B cell (primary cell): ENCODE measurements around the gene CNTN2. TPM values are rescaled to one million over a fixed set of nuclear protein-coding genes. Genes with fewer than 3 reads are reported as not detected.

Source experiments
- ATAC-seq: fragments of 200-7000 bp; cut with Tn5 transposase; one replicate; pipeline ENCODE4 v1.10.0; 2021; ENCODE audit warnings: low read depth, mild to moderate bottlenecking, moderate number of reproducible peaks, moderate library complexity
- CTCF ChIA-PET: fragments of 350-600 bp; sonication (Branson Sonifier 250); formaldehyde crosslinking; loops from one replicate; lab custom pipeline; 2021; ENCODE audit warnings: antibody characterized with exemption, inconsistent platforms; lab: Charles Lee
- POLR2A ChIA-PET: fragments of 350-600 bp; sonication (Branson Sonifier 250); formaldehyde crosslinking; loops from one replicate; lab custom pipeline; 2021; ENCODE audit warnings: antibody characterized with exemption; lab: Charles Lee
- DNase-seq: peaks from one replicate; pipeline ENCODE4 v3.0.0; 2013
- H2AFZ ChIP-seq: 2 replicates; pipeline ENCODE4 v1.6.1; 2012; ENCODE audit warnings: mild to moderate bottlenecking, low read depth, low read length; ENCODE audit not compliant: insufficient read depth, poor library complexity, severe bottlenecking
- H3K27ac ChIP-seq, 2 donors: 1 replicate in 1 of 2; 2 replicates in 1 of 2; pipeline ENCODE4 v1.5.1; 2012 to 2013; ENCODE audit warnings: low read length in 2 of 2, mild to moderate bottlenecking in 2 of 2, moderate library complexity in 1 of 2
- H3K27me3 ChIP-seq, 4 experiments: fragments of 200-600 bp in 1 of 4; sonication (generic) in 1 of 4; replicated peaks in 1 of 4; 1 replicate in 2 of 4; 2 replicates in 2 of 4; pipeline versions ENCODE4 v1.6.1 to v1.7.0; 2013 to 2016; ENCODE audit warnings: low read length in 3 of 4, mild to moderate bottlenecking in 2 of 4, mixed read lengths in 1 of 4, moderate library complexity in 1 of 4; ENCODE audit not compliant: insufficient read depth in 4 of 4, control insufficient read depth in 3 of 4; ENCODE audit errors: control extremely low read depth in 1 of 4
- H3K36me3 ChIP-seq, 2 experiments: replicated peaks in 1 of 2; 1 replicate in 1 of 2; 2 replicates in 1 of 2; pipeline versions ENCODE4 v1.6.1 to v1.7.1; 2013; ENCODE audit warnings: low read length in 1 of 2; ENCODE audit not compliant: insufficient read depth in 2 of 2, control insufficient read depth in 1 of 2; ENCODE audit errors: control extremely low read depth in 1 of 2, extremely low read depth in 1 of 2
- H3K4me1 ChIP-seq, 2 donors: fragments of 200-600 bp in 1 of 2; sonication (generic) in 1 of 2; 1 replicate in 1 of 2; 2 replicates in 1 of 2; pipeline versions ENCODE4 v1.5.1 to v1.6.1; 2013 to 2017; ENCODE audit warnings: low read length in 2 of 2; ENCODE audit not compliant: control insufficient read depth in 2 of 2, insufficient read depth in 2 of 2
- H3K4me2 ChIP-seq: replicated peaks from 2 replicates; pipeline ENCODE3; 2012; ENCODE audit warnings: mild to moderate bottlenecking, low read depth, low read length; ENCODE audit not compliant: poor library complexity, severe bottlenecking
- H3K4me3 ChIP-seq, 5 experiments: fragments of 200-600 bp in 1 of 5; sonication (generic) in 1 of 5; 1 replicate in 3 of 5; 2 replicates in 2 of 5; pipeline versions ENCODE4 v1.5.1 to v1.7.0; 2011 to 2016; ENCODE audit warnings: low read length in 4 of 5, mild to moderate bottlenecking in 4 of 5, low read depth in 2 of 5, control low read depth in 1 of 5, moderate library complexity in 1 of 5; ENCODE audit not compliant: insufficient read depth in 1 of 5; ENCODE audit errors: control extremely low read depth in 1 of 5, extremely low read depth in 1 of 5
- H3K79me2 ChIP-seq: fragments of 200-600 bp; sonication (generic); one replicate; pipeline ENCODE4 v1.6.0; 2016; ENCODE audit warnings: low read length; ENCODE audit not compliant: control insufficient read depth, insufficient read depth
- H3K9ac ChIP-seq: fragments of 200-600 bp; sonication (generic); 2 replicates; pipeline ENCODE4 v1.6.1; 2017; ENCODE audit warnings: mild to moderate bottlenecking, low read length, moderate library complexity
- H3K9me3 ChIP-seq, 3 donors: one replicate each; pipeline versions ENCODE4 v1.6.1 to v1.7.1; 2013; ENCODE audit warnings: low read length in 2 of 3; ENCODE audit not compliant: control insufficient read depth in 2 of 3, insufficient read depth in 1 of 3; ENCODE audit errors: control extremely low read depth in 1 of 3
- H4K20me1 ChIP-seq: 2 replicates; pipeline ENCODE4 v1.6.0; 2012; ENCODE audit warnings: mild to moderate bottlenecking, low read length; ENCODE audit not compliant: insufficient read depth, control insufficient read depth, poor library complexity, severe bottlenecking
- H3K27ac Mint-ChIP-seq: one replicate; pipeline ENCODE4 v1.8.0; 2021; ENCODE audit warnings: mixed read lengths
- H3K27me3 Mint-ChIP-seq: one replicate; pipeline ENCODE4 v1.8.0; 2021; ENCODE audit warnings: mixed read lengths
- H3K4me1 Mint-ChIP-seq: one replicate; pipeline ENCODE4 v1.8.0; 2021; ENCODE audit warnings: mixed read lengths
- H3K4me3 Mint-ChIP-seq: one replicate; pipeline ENCODE4 v1.8.0; 2021; ENCODE audit warnings: mixed read lengths
- H3K9me3 Mint-ChIP-seq: one replicate; pipeline ENCODE4 v1.8.0; 2022; ENCODE audit warnings: mixed read lengths; ENCODE audit not compliant: insufficient read depth
- CTCF ChIP-seq: fragments of 200-600 bp; IDR thresholded peaks from one replicate; pipeline ENCODE4 v1.8.0; 2022; ENCODE audit warnings: antibody characterized with exemption, mild to moderate bottlenecking
- EZH2 ChIP-seq: IDR thresholded peaks from 2 replicates; pipeline ENCODE4 v1.6.1; 2012; ENCODE audit warnings: borderline replicate concordance, low read depth, mild to moderate bottlenecking, moderate library complexity, low read length; ENCODE audit not compliant: insufficient read depth, poor library complexity, severe bottlenecking
- WGBS: methylation state at CpG from one replicate; pipeline ENCODE4 v1.1.5; 2013; ENCODE audit warnings: missing lambda C conversion rate; ENCODE audit not compliant: insufficient coverage; 5-methylcytosine and 5-hydroxymethylcytosine counted together
- intact Hi-C: fragments of 100-400 bp; cut with micrococcal nuclease; formaldehyde crosslinking; loops from one replicate; pipeline ENCODE4 v1.10.0; 2022
- polyA plus RNA-seq: library from polyadenylated mRNA; depleted of rRNA; stranded (reverse); fragments of >200 nt; gene quantifications from 2 replicates; pipeline ENCODE4 v1.2.3, GENCODE V29; 2012
- total RNA-seq, 2 donors: library from RNA; stranded (reverse); fragments of 120-200 nt in 1 of 2; gene quantifications; 1 replicate in 1 of 2; 2 replicates in 1 of 2; pipeline versions ENCODE4 v1.2.3 to v1.2.4, GENCODE V29; 2013 to 2022

Gene CNTN2
- total and polyA plus RNA-seq, 2 donors (not counting 1 experiment from before 2014, with no cell fraction given): not detected

GRCh38 chr1:205108464-205108863, 65.5 kb downstream of the CNTN2 start:
- WGBS: no CpG with 5 or more reads among the region's 4 CpGs
- Histone ChIP-seq H2AFZ (no peak overlapping the region), H3K9ac (no peak overlapping the region), H3K79me2 (peaks cover 10% of the 10 kb centered on the region), H3K27me3 (no peaks in the 10 kb centered on the region), H3K4me1 (peaks cover 6 to 20% of the 10 kb centered on the region in 2 donors), H3K27ac (no peak overlapping the region), H4K20me1 (peaks cover 7% of the 10 kb centered on the region), H3K4me2 (no peak overlapping the region), H3K36me3 (peaks cover 18 to 45% of the 10 kb centered on the region in 2 experiments), H3K9me3 (no peaks in the 10 kb centered on the region), H3K4me3 (no peak overlapping the region)
- Mint-ChIP-seq H3K27ac (no peak overlapping the region), H3K4me3 (no peak overlapping the region), H3K4me1 (peaks cover 18% of the 10 kb centered on the region), H3K27me3 (no peaks in the 10 kb centered on the region), H3K9me3 (no peaks in the 10 kb centered on the region)
- ChIA-PET POLR2A (interaction anchor here (0.7 kb wide), 1 partner anchor 741 kb away, joined by 3 read pairs; no protein-coding TSS in a partner anchor), CTCF (interaction anchor here (1.0 to 4.3 kb wide), 3 partner anchors 17 to 148 kb away, joined by 3 to 23 read pairs (median 4); no protein-coding TSS in a partner anchor)
- ATAC-seq (no peak), DNase-seq (no peak)
- TF ChIP-seq EZH2: no peak
- no peak for TF ChIP-seq CTCF
- intact Hi-C loops: no loop called here

DNA sequence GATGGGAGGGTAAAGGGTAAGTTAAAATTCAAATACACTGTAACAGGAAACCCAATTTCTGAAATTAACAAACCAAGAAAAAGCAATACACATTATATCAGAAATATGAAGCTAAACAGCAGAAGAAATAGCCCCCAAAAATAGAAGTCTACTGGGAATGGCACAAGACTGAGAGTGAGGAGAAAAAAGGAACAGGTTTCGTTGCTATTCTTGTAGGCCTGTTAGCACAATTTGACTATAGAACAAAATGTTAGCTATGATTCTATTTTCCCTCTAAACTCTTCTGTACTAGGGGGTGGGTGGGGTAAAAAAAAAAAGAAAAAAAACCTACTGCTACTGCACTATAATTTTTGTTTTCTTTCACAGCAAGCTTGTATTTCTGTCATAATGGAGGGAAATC, 66.3 kb downstream of the CNTN2 start:
- H3K27me3 Mint-ChIP-seq: no peaks in the 10 kb centered on the region
- no CpG with 5 or more reads among the region's 1 CpG for WGBS
- no peaks in the 10 kb centered on the region for H3K27me3 ChIP-seq
- H3K9me3 ChIP-seq: no peaks in the 10 kb centered on the region
- CTCF ChIA-PET: interaction anchor here (0.8 to 4.3 kb wide), 7 partner anchors 11 to 165 kb away, joined by 3 to 23 read pairs (median 4); no protein-coding TSS in a partner anchor
- H3K4me1 Mint-ChIP-seq: peaks cover 18% of the 10 kb centered on the region
- ATAC-seq (no peak), DNase-seq (no peak)
- H3K4me3 ChIP-seq: no peak overlapping the region
- H3K4me2 ChIP-seq: no peak overlapping the region
- H3K4me3 Mint-ChIP-seq: no peak overlapping the region
- peaks cover 19 to 45% of the 10 kb centered on the region in 2 experiments for H3K36me3 ChIP-seq
- no peak overlapping the region for H3K27ac Mint-ChIP-seq
- intact Hi-C loops: no loop called here
- H3K9me3 Mint-ChIP-seq: no peaks in the 10 kb centered on the region
- H2AFZ ChIP-seq: no peak overlapping the region
- H3K4me1 ChIP-seq: peaks cover 6 to 20% of the 10 kb centered on the region in 2 donors
- H3K27ac ChIP-seq: no peak overlapping the region
- POLR2A ChIA-PET: no interaction called here
- H3K9ac ChIP-seq: no peak overlapping the region
- peaks cover 16% of the 10 kb centered on the region for H3K79me2 ChIP-seq
- H4K20me1 ChIP-seq: peaks cover 7% of the 10 kb centered on the region
- TF ChIP-seq CTCF (no peak), EZH2 (no peak)
